MV-4-11 (cell line): ENCODE results near the gene SHROOM4.

Source experiments
- DNase-seq: peaks from one replicate; lab custom pipeline; 2025; lab: John Stamatoyannopoulos, UW

SHROOM4 gene, protein sequence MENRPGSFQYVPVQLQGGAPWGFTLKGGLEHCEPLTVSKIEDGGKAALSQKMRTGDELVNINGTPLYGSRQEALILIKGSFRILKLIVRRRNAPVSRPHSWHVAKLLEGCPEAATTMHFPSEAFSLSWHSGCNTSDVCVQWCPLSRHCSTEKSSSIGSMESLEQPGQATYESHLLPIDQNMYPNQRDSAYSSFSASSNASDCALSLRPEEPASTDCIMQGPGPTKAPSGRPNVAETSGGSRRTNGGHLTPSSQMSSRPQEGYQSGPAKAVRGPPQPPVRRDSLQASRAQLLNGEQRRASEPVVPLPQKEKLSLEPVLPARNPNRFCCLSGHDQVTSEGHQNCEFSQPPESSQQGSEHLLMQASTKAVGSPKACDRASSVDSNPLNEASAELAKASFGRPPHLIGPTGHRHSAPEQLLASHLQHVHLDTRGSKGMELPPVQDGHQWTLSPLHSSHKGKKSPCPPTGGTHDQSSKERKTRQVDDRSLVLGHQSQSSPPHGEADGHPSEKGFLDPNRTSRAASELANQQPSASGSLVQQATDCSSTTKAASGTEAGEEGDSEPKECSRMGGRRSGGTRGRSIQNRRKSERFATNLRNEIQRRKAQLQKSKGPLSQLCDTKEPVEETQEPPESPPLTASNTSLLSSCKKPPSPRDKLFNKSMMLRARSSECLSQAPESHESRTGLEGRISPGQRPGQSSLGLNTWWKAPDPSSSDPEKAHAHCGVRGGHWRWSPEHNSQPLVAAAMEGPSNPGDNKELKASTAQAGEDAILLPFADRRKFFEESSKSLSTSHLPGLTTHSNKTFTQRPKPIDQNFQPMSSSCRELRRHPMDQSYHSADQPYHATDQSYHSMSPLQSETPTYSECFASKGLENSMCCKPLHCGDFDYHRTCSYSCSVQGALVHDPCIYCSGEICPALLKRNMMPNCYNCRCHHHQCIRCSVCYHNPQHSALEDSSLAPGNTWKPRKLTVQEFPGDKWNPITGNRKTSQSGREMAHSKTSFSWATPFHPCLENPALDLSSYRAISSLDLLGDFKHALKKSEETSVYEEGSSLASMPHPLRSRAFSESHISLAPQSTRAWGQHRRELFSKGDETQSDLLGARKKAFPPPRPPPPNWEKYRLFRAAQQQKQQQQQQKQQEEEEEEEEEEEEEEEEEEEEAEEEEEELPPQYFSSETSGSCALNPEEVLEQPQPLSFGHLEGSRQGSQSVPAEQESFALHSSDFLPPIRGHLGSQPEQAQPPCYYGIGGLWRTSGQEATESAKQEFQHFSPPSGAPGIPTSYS (N-terminal part only)

GRCh38 chrX:50813843-50814661 is at the start of gene SHROOM4:
Gene SHROOM4, minus strand, starts transcription at chrX:50814194. Its CDS starts 176 bp downstream, at chrX:50814018.
- DNase-seq, result no peak

- no peak for DNase-seq
These were observed 49.5 kb upstream of the SHROOM4 start for GRCh38 chrX:50863471-50863870.

DNA sequence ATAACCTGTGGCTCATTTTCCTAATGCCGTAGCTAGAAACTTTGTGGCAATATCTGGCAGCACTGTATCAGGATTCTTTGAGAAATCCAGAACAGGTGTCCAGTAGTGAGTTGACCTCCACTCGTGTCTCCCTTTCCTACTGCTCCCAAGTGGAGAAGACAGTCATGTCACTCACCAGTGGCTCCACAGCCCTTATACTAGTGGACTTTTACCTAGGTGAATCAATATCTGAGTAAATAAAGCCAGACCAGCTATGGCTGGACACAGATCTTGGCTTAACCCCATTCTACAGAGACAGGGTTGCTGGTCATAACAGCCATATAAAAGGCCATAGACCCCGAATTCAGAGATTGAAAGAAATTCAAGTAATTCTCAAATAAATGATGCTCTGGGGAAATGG is 46.5 kb upstream of the SHROOM4 start:
- no peak for DNase-seq

GRCh38 chrX:50858548-50858947 is 44.6 kb upstream of the SHROOM4 start:
- no peak for DNase-seq

GRCh38 chrX:50853399-50853798 is 39.4 kb upstream of the SHROOM4 start:
- DNase-seq, result no peak

GRCh38 chrX:50852524-50852923 is 38.5 kb upstream of the SHROOM4 start:
- no peak for DNase-seq

DNA sequence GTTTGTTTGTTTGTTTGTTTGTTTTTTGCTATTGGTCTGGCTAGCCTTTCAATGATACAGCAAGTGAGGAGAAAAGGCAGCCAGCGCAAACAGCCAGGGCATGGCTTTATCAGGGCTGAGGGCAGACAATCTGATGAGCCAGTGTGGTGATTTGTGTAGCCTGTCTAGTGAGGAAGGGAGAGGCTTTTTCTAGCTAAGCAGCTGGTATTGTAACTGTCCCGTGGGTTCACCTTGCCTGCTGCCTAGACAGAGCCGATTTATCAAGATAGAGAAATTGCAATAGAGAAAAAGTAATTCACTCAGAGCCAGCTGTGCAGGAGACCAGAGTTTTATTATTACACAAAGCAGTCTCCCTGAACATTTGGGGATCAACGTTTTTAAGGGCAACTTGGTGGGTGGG is 28.2 kb upstream of the SHROOM4 start:
- DNase-seq, result no peak

- DNase-seq, result no peak
These were observed 25.7 kb upstream of the SHROOM4 start for GRCh38 chrX:50839730-50840129.

- DNase-seq, result no peak
These were observed 25.0 kb upstream of the SHROOM4 start for GRCh38 chrX:50838820-50839600.

DNA sequence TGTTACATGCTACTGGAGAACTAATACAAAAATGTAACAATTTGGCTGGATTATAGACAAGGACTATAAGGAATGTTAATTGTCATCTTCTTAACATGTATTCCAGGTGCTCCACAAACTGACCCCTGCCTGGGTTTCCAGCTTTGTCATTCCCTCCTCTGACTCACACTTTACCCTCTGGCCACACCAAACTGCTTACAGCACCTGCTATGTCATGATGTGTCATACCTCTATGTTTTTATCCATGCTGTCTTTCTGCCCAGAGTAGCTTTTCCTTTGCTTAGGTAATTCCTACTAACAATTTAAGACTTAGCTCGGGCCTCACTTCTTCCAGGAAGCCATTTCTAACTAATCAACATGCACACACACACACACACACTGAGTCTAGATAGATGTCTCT is 14.0 kb upstream of the SHROOM4 start:
- no peak for DNase-seq

- no peak for DNase-seq
These were observed 11.8 kb upstream of the SHROOM4 start for GRCh38 chrX:50825825-50826224.

DNA sequence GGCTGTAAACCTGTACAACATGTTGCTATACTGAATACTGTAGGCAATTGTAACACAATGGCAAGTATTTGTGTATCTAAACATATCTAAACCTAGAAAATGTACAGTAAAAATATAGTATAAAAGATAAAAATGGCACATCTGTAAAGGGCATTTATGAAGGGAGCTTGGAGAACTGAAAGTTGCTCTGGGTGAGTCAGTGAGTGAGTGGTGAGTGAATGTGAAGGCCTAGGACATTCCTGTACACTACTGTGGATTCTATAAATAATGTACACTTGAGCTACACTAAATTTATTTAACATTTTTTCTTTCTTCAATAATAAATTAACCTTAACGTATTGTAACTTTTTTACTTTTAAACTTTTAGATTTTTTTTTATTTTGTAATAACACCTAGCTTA is 5.0 kb upstream of the SHROOM4 start:
- peak; percentile 22 for DNase-seq

DNA sequence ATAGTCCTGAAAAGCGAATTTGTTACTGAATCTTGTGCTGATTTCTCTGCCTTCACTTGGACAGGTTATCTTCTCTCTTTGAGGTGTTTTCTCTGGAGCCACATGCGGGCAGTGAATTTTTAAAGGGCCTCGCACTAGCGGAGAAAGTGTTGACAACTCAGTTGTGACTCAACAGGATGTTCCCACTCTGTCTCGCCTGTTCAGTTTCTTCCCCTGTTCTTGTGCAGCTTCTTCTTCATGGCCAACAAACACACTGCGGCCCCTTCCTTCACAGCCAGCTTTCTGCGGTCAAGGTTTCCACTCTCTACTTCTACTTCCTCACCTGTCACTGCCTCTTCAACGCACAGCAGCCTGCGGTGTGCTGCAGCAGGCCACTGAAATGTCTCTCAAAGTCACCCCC is 1.1 kb upstream of the SHROOM4 start:
- peak; percentile 4 for DNase-seq

DNA sequence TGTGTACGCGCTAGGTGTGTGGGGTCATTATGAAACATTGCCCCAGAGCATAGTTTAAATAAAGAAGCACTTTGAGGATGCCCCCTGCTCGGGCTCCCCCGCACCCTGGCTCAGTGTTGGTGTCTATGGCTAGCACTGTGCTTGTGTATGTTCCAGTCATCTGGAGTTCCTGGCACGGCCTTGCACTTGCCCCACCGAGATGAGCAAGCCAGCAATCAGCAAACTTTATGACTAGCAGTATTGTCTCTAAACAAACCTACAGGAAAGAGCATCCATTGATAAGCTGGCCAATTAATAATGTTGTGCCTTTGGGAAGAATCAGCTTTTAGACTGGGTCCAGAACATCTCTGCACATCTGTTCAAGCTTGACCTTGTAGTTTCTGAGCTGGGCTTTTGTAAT is 707 bp upstream of the SHROOM4 start:
- DNase-seq, result no peak

- DNase-seq, result no peak
These were observed 775 bp downstream of the SHROOM4 start for GRCh38 chrX:50812995-50813842.

- DNase-seq, result no peak
These were observed 8.7 kb downstream of the SHROOM4 start for GRCh38 chrX:50805276-50805675.

- DNase-seq, result no peak
These were observed 12.9 kb downstream of the SHROOM4 start for GRCh38 chrX:50801135-50801534.

- DNase-seq, result no peak
These were observed 14.4 kb downstream of the SHROOM4 start for GRCh38 chrX:50799531-50799961.

DNA sequence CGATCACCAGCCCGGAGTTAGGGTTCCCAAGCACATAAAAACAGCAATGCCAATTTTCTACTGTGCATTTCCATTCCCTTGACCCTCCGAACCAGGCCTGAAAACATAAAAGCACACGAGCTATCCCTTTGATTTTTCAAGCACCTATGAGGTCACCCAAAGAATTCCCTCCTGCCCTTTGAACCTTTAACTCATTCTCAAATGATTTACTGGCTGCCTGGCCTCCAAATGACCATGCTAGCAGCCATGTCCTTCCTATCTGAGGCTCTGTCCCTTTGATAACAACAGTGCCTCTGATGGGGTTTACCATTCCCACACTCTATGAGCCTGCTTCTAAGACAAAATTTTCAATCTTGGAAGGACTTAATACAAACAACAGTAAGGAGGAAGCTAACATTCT is 15.2 kb downstream of the SHROOM4 start:
- DNase-seq, result no peak

- no peak for DNase-seq
These were observed 26.9 kb downstream of the SHROOM4 start for GRCh38 chrX:50787099-50787498.
